ENCODE results near the gene IRF2BPL. TPM values are rescaled to one million over a fixed set of nuclear protein-coding genes. Genes with fewer than 3 reads are reported as not detected.

Gene IRF2BPL
- polyA plus RNA-seq, 4 donors, result 47.2 to 59.6 (median 52.8) TPM

DNA sequence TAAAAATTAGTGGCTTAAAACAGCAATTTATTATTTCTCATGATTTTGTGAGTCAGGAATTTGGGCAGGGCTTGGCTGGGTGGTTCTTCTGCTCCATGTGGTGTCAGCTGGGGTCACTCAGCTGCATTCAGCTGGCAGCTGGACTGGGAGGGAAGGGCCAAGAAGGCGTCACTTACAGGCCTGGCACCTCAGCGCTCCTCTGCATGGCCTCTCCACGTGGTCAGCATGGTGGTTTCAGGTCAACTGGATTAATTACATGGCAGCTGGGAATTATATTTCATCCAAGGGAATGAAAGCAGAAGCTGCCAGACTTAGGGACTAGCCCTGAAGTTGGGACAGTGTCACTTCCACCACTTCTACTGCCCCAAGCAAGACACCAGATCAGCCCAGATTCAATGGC lies 27.5 kb upstream of the IRF2BPL start:
- DNase-seq (ENCODE audit: low read depth in 4 of 4, low spot score in 3 of 4), result no peak

DNA sequence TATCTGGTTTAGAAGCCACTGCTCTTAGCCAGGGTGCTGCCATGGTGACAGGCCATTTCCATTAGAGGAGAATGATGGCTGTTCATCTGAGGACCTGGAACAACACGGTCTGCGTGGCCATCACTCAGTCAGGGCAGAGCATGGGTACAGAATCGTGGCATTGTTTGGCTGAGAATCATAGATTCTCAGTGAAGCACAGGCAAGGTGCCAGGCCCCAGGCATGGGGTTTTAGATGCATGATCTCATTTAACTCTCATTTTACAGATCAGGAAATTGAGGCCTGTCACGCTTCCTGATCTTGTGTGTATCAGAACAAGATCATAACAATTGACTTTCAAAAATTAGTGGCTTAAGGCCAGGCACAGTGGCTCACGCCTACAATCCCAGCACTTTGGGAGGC lies 26.8 kb upstream of the IRF2BPL start:
- DNase-seq (ENCODE audit: low read depth in 4 of 4, low spot score in 3 of 4), result no peak

DNA sequence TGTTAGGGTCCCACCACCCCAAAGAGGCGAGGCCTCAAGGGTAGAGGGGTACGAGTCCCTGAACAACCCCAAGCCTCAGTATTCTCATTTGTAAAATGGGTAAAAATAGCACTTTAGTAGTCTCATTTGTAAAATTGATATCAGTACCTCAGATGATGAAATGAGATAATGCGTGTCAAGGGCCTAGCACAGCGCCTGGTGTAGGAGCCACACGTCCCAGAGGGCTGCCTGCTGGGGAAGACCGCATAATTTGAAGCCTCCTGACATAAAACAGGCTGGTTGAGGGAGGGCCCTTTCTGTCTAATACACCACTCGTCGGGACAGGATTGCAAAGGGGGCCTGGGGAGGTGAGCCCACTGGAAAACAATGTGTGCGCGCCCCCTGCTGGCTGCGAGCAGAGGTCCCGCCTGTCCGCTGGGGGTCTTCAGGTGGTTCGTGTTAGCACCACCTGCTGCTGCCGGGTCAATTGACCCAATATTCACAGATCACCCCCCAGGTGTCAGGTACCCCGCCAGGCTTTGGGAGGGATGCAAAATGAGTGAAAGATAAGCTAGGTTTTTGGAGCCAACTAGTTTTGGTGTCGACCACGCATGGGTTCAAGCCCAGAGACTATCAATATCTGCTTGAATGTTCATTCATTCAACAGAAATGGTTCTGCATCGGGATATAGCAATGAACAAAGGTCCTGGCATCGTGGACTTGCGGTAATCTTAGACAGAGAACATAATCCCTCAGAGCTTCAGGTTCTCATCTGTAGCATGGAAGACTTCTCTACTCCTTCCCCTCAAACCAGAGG lies 24.7 kb upstream of the IRF2BPL start:
- DNase-seq (ENCODE audit: low read depth in 4 of 4, low spot score in 3 of 4), result no peak

DNA sequence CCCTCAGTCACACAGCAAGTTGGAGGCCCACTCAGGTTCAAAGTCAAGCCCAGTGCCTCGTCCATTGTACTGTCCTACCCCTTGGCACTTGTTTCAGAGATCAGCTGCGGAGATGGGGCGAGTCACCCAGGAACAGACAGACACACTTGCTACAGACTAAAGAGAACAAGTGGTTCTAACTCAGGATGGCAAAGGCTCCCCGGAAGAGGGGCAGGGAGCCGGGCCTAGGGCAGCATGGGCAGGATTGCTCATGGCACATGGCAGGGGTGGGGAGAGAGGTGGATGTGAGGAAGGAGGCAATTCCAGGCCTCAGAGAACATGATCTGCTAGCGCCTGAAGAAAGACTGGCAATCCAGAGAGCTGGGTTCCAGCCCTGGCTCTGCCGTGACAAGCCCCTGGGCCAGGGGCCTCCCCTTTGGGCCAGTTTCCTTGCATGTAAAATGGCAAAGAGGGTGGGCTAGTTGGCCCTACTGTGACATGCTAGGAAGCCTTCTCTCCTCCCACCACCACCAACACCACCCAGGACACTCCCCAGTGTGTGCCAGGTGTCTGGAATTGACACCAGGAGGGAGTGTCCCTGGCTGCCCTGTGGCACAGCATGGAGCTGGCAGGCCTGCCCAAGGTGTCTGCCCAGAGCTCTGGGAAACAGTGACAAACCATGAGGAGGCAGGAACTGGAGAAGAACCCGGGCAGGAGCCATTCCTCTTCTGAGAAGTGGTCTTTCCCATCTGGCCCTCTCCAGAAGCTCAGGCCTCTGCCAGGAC lies 24.0 kb upstream of the IRF2BPL start:
- no peak for DNase-seq (ENCODE audit: low read depth in 4 of 4, low spot score in 3 of 4)

DNA sequence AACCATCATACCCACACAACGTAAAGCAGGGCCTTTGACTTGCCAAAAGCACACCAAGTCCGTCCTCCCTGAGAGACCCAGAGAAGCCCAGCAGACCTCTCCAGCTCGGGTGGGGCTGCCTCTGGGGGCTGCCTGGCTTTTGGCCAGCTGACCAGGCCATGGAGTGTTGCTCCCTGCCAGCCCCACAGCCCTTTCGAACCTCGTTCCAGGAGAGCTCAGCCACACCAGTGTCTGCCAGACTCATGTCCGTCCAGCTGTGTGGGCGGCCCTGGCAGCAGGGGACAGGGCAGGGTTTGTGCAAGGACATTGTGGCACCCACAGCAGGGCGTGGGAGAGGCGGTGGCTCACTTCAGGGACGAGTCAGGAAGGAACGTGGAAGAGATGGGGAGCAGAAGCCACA lies 22.6 kb upstream of the IRF2BPL start:
- no peak for DNase-seq (ENCODE audit: low read depth in 4 of 4, low spot score in 3 of 4)

DNA sequence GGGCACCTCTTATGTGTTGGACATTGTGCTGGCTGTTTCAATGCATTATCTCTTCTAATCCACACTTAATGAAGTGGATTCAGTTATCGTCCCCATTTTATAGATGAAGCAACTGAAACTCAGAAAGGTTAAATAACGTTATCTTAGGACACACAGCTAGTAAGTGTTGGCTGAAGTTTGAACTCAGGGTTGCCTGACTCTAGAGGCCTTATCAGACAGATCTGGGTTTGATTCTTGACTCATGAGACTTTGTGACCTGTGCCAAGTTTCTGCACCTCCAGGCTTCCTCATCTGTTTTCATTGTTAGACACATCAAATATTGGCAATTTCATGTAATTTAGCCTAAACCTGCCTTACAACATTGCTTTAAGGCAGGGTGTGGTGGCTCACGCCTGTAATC lies 18.2 kb upstream of the IRF2BPL start:
- DNase-seq (ENCODE audit: low read depth in 4 of 4, low spot score in 3 of 4), result no peak

DNA sequence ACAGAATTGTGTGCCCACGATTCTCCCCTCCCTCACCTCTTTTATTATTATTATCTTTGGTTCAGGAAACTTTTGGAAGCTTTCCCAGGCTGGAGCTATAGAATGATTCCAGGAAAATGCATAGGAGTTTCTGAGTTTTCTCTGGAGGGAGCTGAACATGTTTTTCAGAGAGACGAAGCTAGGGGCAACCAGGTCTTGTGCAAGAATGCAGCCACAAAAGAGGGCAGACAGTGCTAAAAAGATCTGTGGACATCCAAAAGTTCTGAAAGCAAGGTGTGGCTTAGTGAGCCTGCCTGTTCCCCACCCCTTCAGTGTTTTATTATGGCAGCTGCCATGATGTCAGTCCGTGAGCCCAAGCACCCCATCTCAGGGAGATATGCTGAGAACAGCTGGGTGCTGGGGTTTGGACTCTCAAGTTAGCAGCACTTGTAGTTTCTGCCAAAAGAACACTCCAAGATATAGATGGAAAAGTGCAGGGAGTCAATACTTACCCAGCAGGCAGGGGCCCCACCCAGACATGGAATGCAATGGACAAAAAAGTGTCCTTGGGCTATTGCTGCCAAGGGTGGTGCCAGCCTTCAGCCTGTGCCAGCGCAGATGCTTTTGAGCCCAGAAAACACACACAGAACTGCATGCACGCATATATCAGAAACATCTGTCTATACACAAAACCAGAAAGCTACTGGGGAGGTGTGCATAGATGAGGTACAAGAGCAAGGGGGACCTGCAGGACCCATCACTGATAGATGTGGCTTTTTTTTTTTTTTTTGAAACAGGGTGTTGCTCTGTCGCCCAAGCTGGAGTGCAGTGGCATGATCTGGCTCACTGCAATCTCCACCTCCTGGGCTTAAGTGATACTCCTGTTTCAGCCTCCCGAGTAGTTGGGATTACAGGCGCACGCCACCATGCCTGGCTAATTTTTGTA lies 17.0 kb upstream of the IRF2BPL start:
- DNase-seq (ENCODE audit: low read depth in 4 of 4, low spot score in 3 of 4), result no peak

DNA sequence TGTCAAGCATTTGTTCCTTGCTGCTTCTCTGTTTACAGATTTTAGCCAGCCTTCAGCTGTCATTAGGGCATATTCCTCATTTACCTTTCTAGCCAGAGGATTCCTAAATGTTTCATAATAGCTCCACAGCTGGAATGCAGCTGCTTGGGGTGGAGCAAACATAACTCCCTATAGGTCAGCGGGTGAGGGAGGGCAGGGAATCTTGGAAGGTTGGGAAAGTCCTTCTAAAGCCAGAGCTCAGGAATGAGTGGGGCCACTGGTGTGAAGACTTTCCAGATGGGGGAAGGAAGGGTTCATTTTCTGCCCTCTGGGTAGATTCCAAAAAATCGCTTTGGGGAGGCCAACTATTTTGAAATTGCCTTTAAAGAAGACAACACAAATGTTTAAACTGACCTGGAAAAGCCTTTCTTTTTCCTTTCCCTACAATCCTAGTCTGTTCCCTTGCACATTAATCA lies 16.3 kb upstream of the IRF2BPL start:
- no peak for DNase-seq (ENCODE audit: low read depth in 4 of 4, low spot score in 3 of 4)

DNA sequence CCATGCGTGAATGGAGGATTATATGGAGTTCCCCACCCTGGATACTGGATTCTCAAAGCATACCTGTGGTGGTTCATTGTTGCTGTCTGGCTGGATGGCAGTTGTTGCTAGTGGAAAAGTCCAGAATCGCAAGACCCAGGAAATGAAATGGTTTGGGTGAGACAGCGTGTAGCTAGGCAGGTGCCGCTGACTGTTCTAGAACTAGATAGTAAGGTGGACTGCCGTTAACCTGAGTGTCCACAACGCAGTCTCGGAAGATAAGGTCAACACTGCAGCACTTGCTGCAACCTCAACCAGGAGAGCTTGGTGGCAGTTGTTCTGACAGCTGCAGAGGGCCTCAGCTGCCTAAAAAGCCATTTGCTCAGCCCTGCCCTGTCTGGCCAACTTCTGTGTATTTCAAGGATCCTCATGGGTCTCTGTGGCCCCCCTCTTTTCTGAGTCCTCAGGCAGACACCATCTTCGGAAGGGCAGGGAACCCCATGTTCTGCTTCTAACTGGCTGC lies 15.5 kb upstream of the IRF2BPL start:
- no peak for DNase-seq (ENCODE audit: low read depth in 4 of 4, low spot score in 3 of 4)

DNA sequence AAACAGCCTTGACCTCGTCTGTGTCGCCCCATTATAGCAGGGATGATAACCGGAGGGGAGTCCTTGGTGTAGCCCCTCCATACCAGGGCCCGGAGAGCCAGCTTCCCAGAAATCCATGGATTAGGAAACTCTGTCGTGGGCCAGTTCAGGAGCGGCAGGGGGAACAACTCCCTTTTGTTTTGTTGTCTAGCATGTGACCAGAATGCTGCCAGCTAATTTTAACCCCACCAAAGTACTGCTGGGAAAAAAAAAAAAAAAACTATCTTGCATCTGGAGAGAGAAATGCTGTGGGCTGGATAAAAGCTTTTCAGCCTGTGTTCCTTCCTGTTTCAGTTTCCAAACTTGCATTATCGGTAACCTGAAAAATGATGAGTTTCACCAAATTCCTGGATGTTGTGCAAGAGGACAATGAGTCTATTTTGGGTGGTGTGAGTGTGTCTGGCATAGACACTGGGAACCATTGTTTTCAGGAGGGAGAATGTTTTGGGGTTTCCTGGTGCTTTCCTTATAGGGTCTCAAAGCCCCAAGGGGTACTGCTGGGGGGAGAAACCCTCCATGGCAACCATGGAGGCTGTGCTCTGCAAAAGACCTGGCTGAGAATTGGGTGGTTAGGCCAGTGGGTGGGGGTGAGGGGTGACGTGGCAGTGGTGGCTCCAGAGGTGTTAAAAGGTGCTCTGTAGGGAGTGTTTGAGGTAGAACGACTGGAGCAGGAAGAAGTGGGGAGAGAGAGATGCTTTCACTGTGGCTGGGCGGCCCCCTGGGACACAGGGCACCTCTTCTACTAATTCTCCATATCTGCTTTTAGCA lies 14.9 kb upstream of the IRF2BPL start:
- no peak for DNase-seq (ENCODE audit: low read depth in 4 of 4, low spot score in 3 of 4)

DNA sequence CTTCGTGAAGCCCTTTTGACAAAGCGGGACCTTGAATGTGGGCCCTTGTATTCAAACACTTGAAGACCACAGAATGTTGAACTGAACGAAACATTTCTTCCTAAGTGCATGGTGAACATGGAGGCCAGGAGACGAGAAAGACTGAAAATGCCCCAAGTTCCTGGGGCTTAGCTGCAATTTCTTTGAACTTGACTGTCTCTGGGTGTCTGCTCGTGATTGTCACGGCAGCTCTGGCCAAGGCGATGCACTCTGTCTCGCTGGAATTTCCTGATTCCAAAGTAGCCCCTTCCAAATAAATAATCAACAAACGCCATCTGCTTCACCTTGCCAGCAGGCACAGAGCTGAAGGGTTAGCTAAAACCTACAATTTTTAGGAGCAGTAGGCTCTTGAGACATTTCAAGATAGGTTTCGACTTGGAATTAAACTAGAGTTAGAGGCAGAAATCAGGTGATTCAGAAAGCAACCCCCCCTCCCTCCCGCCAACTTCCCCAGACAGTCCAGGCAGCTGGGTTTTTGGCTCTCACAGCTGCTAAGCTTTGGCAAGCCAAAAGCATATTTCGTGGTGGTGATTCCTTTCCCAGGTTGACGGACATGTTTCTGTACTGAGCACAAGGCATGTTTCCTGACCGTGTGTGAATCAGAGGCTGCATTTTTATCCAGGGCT lies 13.5 kb upstream of the IRF2BPL start:
- no peak for DNase-seq (ENCODE audit: low read depth in 4 of 4, low spot score in 3 of 4)

DNA sequence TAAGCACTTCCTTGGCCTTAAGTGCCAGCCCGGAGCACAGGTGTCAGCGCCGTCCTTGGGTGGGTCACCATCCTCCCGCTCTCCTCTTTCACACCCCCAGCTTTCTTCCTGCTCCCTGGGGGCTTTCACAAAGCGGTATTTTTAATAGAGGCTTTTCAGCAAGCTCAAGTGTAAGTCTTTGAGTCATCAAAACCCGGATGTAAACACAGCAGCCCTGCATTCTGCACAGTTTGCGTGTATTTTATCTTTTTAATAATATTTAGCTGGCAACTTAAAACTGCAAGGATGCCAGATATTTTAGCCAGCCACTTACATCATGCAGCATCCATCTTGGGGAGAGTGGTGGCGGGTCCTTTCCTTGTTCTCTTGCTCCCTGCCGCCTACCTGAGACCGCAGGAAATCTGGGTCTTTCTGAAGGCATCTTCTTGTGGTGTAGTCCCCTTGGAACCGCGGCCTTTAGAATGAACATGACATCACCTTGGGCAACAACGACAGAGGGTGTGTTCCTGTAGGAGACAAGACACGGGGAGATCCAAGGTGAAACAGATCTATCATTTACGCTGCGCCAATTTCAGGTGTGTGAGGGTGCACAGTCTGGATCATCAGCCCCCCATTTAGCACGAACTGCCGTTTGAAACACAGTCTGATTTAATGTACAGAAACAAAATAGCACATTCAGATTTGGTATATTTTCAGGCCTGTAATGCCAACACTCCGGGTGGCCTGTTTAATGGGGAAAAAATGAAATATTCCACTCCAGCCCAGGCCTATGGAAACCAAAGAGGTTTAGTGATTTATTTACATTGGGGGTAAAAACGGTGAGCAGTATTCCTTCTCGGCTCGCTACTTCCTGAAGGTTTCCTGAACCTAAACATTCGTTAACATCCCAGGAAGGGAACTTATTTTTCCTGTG lies 12.5 kb upstream of the IRF2BPL start:
- DNase-seq (ENCODE audit: low read depth in 4 of 4, low spot score in 3 of 4), result no peak

DNA sequence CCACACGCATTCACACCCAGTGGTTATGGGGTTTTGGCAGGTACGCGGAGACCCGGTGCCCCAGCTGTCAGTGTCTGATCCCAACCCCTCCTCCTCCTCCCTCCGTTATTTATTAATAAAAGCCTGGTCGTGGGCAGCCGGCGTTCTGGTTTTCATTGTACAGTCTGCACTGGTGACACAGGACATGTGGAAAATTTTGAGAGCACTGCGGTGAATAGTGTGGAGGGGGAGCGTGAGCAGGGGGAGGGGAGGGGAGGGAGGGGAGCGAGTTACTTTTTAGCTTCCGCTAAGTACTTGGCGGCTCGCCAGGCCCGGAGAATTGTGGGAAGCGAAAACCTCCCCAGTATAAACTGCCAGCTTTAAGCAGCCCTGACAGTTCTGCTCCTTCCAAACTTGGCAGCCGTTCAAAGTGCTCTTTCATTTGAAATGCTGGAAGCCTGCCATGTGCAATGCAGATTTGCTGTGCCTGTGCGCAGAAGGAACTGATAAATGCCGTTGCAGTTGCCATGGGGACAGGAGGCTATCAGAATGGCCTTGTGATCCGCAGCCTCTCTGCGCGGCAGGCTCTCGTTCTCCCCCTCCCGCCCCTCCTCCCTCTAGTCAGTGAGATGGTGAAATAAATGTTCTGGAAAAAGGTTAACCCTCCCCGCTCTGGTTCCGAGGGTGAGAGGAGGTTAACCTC lies 11.7 kb upstream of the IRF2BPL start:
- DNase-seq (ENCODE audit: low read depth in 4 of 4, low spot score in 3 of 4), result peak; percentile 98 to 100 (median 100)

DNA sequence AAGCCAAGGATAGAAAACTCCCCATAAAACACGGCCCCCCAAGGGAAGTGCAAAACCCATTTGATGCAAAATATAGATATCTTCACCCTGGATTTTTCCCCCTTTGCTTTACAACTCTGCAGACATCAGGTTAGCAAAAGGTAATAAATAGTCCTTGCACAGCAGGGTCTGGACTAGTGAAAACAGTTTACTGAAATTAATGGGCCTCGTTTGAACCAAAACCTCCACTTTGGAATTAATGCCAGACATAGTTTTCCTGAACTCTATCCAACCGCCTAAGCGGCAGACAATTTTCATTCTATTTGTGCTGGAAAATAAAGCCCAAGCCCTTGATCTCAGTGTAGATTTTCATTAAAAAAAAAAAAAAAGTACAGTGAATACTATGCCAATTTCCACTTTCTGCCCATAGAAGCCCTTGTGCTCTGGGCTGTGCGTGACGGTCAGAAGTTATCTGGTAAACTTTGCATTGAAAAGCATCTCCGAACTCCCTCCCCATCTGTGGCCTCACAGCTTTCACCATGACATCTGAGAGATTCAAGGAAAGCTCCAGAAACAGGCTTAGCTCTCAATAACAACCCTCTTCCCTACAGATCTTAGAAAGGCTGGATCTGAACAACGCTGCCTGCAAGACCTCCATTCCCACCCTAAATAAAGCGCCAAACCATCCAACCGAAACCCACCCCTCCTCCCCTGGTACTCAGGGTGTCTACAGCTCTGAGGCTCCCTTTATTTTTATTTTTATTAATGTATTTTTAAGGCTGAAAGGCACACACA lies 11.0 kb upstream of the IRF2BPL start:
- no peak for DNase-seq (ENCODE audit: low read depth in 4 of 4, low spot score in 3 of 4)

DNA sequence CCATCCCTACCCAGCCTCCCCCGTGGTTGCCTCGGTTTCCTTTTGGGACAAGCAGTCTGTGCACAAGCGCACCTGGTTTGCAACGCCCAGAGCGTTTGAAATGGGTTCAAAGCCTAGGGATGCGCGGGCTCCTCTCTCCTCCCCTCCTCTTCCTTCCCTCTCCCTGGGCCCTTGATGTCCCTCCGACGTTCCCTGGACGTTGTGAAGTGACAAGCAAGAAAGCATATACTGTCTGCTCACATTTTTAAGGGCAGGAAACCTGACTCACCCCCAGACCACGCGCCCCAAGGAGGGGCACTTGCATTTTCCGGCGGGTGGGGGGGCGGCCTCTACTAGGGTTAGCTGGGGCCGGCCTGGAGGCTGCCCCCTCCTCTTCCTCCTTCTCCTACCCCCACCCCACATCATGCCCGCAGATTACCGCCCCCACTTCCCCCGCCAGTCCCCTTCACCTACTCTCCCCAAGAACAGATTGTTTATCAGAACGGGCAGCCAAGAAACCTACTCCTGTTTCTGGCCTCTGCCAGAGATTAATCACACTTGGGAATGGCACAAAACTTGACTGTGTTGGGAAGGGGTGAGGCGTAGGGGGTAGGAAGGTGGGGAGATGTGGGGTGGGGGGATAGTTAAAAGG lies 9.5 kb upstream of the IRF2BPL start:
- DNase-seq (ENCODE audit: low read depth in 4 of 4, low spot score in 3 of 4), result no peak

DNA sequence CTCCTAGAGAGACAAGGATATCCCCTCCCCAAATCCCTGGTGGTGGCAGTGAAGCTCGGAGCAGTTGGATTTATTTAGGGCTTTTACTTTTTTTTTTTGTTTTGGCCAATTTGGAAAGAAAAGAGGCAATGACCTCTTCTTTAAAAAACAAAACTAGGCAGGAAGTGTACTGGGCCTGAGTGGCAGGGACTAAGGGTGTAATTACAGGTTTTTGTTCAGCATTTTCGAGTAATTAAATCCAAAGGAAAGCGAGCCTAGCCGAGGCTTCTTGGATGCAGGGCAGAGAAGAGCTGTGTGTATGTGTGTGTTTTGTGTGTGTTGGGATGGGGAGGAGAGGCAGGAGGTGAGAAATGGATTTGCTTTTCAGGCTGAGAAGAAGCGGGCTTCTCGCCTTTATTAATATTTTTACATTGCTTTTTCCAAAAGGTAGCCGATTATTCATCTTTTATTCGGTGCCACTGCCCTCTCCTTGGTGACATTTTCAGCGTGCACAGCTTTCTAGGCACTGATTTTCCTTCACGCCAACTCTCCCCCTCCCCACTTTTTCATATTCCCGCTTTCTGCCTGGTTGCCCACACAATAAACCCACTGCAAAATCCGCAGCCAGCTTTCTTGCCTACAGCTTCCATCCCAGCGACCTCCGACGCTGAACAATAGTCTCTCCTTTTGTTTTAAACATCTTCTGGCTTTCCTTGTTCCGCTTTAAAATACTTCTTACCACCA lies 8.9 kb upstream of the IRF2BPL start:
- DNase-seq (ENCODE audit: low read depth in 4 of 4, low spot score in 3 of 4), result no peak

Measured in right renal pelvis (tissue), 4 donors.